ENCODE data around the gene CTSZ.

The CTSZ gene

DNA sequence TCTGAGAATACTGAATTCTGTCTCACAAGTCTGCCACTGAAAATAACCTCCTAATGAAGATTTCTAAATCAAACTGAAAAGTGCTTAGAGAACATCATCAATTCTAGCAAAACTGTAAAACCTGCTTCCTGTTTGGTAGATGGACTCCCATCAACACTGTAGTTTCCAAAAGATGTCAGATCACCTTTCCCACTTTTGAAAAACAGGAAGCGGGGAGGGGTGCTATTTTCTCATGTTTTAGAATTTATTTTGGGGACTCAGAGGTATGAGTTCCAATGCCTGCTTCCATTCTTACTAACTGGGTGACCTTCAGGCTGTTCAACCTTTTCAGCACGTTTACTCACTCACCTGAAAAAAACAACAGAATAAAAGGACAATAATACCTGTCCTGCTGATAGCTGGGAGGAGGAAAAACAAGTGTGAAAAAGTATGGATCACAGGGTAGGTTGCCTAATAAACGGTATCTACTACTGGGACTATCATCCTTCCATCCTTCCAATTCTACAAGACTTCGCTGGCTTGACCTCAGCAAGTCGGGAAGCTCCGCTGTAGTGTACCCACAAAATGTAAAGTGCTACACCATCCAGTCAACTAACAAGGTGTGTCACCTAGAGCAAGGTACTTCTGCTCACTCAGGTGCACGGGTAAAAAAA is 24.0 kb upstream of the CTSZ start:
- DNase-seq = no peak

- no peak for DNase-seq
Observed at GRCh38 chr20:59028812-59029211, 21.8 kb upstream of the CTSZ start.

DNA sequence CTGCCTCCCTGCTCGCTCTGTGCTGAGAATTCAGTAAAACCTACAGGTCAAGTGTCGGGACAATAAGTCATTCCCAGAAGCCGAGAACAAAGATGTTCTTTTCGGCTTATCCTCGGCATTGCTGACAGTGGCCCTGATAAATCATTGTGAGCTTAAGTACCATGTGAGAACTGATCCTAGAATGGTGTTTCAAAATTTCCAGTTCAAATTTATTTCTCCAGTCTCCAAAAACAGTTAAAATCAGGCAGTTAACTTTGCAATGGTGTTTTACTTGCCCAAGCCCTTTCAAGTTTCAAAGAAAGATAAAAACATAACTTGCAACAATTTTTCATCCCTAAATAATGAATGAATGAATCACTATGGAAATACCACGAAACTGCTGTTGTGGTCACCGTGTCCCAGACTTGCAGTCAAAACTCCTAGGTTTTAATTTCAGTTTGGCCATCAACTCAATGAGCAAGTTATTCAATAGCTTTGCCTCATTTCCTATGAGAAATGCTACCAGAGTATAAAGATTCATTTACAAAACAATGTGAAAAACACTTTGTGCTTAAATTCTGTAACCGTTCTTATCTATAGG is 20.8 kb upstream of the CTSZ start:
- no peak for DNase-seq

DNA sequence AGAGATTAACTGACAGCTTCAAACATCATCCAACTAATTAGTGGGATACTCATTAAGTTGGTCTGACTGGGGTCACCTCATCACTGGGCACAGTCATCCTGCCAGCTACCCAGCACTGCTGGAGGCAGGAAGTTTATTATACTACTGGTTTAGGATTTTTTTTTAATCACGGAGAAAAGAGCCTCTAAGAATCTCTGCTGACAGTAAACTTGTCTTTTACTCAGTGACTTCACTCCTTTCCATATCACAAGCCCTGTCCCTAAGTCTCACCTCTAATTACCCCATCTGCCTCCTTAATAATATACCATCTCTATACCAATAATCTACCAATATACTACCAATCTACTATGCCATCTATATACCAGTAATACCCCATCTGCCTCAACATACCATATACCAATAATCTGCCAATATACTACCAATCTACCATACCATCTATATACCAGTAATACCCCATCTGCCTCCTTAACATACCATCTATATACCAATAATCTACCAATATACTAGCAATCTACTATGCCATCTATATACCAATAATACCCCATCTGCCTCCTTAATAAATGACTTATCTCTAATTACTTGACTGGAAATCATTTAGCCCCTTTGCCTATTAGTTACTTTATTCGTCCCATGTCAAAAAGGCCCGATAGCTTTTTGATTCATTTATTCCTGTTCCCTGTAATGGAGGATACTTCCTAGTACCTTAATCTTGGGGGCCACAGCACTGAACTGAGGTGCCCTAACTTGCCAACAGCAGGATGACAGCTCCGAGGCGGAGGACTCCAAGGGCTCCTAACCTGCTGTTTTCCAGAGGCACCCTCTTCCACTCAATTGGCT is 20.1 kb upstream of the CTSZ start:
- DNase-seq = no peak

- no peak for DNase-seq
Observed at GRCh38 chr20:59025511-59025910, 18.5 kb upstream of the CTSZ start.

- DNase-seq = no peak
Observed at GRCh38 chr20:59025086-59025485, 18.0 kb upstream of the CTSZ start.

DNA sequence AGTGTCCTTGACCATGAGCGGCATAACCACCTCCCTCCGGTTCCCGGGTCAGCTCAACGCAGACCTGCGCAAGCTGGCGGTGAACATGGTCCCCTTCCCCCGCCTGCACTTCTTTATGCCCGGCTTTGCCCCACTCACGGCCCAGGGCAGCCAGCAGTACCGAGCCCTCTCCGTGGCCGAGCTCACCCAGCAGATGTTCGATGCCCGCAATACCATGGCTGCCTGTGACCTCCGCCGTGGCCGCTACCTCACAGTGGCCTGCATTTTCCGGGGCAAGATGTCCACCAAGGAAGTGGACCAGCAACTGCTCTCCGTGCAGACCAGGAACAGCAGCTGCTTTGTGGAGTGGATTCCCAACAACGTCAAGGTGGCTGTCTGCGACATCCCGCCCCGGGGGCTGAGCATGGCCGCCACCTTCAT is 17.1 kb upstream of the CTSZ start:
- DNase-seq = no peak

GRCh38 chr20:59023616-59024015 is 16.6 kb upstream of the CTSZ start:
- no peak for DNase-seq

- DNase-seq = no peak
Observed at GRCh38 chr20:59022754-59023153, 15.7 kb upstream of the CTSZ start.

DNA sequence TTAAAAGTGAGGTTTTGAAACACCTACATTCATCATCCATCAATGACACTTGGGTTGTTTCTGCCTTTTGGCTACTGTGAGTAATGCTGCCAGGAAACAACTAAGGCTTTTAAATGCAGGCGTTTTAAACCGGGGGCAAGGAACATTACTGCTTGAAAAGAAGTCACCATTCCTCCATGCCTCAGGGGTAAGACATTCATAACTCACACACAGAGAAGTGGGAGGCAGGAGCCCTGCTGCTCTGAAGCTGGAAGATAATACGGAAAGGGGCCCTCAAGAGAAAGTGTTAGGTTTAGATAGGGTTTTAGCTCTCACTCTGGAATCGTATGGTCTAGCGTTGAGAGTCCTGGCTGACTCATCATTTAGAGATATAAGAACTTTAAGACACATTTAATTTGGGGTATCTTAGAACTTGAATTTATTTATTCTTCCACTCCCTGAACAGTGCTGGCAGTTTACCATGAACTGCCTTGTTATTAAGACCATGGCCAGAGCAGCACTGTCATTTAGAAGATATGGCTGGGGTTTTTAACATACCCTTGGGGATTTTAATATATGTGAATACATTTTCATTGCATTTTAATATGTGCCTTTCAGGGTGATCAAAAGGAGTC is 14.0 kb upstream of the CTSZ start:
- DNase-seq = no peak

DNA sequence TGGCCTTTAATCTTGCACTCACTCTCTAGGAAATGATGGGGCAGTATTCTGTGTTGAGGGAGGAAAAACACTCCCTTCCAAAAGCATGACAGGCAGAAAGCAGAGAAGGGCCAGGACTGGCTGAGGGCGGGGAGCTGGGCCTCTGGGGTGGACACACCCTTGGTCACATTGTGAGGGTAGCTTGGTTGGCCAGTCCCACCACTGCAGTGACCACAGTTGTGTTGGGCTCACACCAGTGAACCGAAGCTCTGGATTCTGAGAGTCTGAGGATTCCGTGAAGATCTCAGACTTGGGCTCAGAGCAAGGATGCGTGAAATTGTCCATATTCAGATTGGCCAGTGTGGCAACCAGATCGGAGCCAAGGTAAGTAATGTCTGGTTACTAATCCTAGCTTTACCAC is 12.2 kb upstream of the CTSZ start, which contains the start of gene TUBB1:
TUBB1 (plus strand) TSS at position 213 of the 400 bp plus-strand sequence; CDS start at position 307, 94 bp downstream.
- no peak for DNase-seq

DNA sequence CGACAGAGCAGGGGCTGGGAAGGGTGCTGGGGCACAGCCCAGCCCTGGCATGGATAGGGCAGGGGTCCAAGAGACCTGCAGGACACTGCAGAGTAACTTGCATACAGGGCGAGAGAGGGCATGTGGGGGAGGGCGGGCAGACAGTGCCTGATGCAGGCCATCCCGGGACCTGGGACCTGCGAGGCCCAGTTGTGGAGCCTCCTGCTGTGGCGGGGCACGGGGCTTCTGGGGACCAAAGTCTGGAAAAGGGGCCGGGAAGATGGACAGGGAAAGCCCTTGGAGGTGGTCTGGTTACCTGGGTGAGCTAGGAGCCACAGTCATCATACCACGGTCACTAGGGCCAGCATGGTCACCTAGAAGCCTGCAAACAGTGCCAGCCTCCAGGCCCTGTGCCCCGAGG is 11.8 kb upstream of the CTSZ start:
- no peak for DNase-seq

DNA sequence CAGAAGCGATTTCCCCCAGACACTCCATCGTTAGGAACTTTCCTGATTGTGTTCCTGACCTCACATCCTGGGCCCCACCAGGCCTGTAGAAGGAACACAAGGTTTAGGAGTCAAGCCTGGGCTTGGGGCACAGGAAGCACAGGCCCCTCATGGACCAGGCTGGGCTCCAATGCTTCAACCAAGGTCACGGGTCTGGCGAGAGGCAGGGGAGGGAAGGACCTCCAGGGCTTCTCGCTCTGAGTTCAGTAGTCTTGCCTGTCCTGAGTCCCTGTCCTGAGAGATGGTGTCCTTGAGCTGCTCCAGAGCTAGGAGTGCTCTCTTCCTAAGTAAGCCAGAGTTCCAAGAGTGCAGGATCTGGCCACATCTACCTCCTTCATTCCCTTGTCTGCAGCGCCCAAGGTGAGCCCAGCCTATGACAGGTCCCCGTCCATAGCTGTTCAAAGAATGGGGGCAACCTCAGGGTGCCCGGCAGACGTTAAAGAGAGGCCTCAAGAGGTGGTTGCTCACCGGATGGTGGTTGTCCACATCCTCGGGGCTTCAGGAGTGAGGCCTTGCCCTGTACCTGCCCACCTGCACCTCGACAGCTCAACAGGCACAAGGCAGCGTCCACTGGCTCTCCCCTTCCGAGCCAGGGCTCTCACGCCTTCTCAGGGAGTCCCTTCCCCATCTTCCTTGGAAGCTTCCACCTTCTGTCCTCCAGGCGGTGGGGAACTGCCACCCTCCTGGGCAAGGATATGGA is 10.6 kb upstream of the CTSZ start:
- DNase-seq = no peak

GRCh38 chr20:59016795-59017492 is 9.9 kb upstream of the CTSZ start:
- no peak for DNase-seq

- no peak for DNase-seq
Observed at GRCh38 chr20:59015812-59016711, 9.0 kb upstream of the CTSZ start.

DNA sequence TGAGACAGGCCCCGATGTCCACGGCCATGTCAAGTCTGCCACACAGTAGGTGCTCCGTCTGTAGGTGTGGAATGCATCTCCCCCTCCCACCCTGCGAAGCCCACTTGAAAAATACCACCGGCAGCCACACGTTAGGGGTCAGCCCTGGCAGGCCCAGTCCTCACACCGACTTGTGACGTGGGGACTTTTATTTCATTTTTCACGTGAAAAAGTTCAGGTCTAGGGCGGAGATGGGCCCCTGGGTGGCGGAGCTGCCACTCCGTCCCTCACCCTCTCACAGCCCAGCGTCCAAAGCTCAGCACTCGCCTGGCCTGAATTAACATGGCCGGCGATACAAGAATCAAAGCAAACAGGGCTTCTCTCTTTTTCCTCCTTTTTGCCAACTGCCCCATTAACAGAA is 8.4 kb upstream of the CTSZ start:
- no peak for DNase-seq

GRCh38 chr20:59014680-59015389 is 7.8 kb upstream of the CTSZ start:
- no peak for DNase-seq

DNA sequence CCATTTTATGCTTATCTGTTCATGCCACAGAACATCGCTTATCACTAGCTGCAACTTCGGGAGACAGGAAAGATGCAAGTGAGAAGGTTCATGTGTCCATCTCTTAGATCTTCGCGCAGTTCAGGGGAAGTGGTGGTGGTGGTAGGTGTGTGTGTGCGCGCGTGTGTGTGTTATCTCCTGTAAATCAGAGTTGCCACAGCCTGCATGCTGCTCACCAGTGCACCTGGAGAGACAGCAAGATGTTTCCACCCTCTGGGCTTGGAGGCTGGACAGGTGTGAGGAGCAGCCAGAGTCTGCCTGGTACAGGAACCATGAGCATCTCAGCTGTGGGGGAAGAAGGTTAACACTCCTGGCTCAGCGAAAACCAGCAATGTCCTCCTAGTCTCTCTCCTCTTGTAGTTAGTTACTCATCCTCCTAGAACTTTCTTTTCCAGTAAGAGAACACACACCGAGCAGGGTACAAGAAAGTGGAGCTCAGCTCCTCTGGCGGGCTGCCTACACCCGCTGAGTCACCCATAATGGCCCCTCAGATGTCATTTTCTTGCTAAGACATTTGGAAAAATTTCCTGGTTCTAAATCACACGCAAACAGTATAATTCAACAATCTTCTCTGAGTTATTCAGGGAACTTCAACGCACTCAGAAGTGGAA is 7.0 kb upstream of the CTSZ start:
- DNase-seq = peak; percentile 20

- no peak for DNase-seq
Observed at GRCh38 chr20:59013031-59013951, 6.2 kb upstream of the CTSZ start.

All from activated effector memory CD4-positive, alpha-beta T cell treated with Interleukin-2 at 50 U/mL for 16 hours (primary cell).